Measurements from ENCODE around the gene TMEM151B. TPM values are rescaled to one million over a fixed set of nuclear protein-coding genes. Genes with fewer than 3 reads are reported as not detected.
A peak's percentile ranks its signal among the peaks of the same experiment; 100 is the strongest.

Gene TMEM151B
- total RNA-seq, 2 experiments from 2014 or later, result 0.09 TPM; not detected in 1

DNA sequence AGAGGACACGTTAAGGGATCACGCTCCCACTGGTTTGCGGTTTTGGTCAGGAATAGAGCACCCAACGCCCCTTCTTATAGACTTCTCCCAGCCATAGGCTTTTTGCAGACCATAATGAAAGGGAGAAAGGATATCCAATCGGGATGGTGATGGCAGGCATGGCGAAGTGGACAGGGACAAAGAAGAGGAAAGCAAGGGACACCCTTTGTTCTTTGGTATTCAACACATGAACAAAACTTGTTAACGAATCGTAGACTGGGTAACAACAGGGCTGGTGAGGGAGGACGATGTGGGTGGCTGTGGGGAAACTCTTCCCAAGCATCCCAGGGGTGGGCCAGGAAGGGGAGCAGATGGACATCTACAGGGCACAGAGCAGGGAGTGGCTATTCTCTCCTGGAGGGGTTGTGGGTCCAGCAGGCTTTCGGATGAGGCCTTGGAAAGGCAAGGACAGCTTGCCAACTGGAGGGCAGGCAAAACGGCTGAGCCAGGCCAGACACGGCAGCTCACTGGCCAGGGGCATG is 24.8 kb upstream of the TMEM151B start:
- intact Hi-C loops (cut with DNase I, micrococcal nuclease), result loop anchor here (5.0 to 10.0 kb wide), 4 partner anchors 473 to 1129 kb away; partner anchors contain the start of genes POLH (in 1 of the 2), POLR1C (in 1 of the 2), SUPT3H (in 1 of the 2) and VEGFA (in 1 of the 2)
- ChIA-PET POLR2A (interaction anchor here (3.6 to 5.0 kb wide), 2 partner anchors 11 to 22 kb away, joined by 55 to 70 read pairs; partner anchors contain the start of genes SLC29A1 and SLC35B2), CTCF (interaction anchor here (1.2 to 4.9 kb wide), 5 partner anchors 8 to 88 kb away, joined by 4 to 40 read pairs (median 5); partner anchors contain the start of genes SLC29A1 and SLC35B2)
- peaks cover 31% of the 10 kb centered on the region for H3K4me1 Mint-ChIP-seq
- no peaks in the 10 kb centered on the region for H3K27me3 Mint-ChIP-seq
- no peak for ATAC-seq
- DNase-seq, result no peak
- H3K9me3 Mint-ChIP-seq (ENCODE audit: low read depth), result no peaks in the 10 kb centered on the region
- H3K36me3 Mint-ChIP-seq (ENCODE audit: low read depth), result peaks cover 37% of the 10 kb centered on the region
- H3K27ac Mint-ChIP-seq, result peak overlapping the region; percentile 99
- peak overlapping the region; percentile 97 for H3K4me3 Mint-ChIP-seq

DNA sequence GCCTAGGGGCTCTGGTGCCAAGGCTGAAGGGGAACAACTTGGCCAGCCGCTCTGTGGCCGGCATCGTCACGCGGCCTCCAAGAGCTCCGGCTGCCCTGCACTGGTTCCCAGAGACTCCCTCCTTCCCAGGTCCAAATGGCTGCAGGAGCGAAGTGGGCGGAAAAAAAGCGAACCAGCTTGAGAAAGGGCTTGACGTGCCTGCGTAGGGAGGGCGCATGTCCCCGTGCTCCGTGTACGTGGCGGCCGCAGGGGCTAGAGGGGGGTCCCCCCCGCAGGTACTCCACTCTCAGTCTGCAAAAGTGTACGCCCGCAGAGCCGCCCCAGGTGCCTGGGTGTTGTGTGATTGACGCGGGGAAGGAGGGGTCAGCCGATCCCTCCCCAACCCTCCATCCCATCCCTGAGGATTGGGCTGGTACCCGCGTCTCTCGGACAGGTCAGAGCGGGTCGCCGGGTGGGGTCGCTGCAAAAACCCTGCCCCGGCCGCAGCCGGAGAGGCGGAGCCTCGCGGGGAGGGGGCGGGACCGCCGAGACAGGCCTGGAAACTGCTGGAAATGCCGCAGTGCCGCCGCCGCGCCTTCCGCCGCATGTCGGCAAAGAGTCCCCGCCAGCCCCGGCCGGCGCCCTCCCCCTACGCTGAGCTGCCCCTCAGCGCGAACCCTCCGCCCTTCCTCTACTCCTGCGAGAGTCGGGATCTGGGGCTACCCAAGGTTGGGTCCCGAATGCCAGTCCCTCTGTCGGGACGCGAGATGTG is 24.2 kb upstream of the TMEM151B start:
- Mint-ChIP-seq H3K9me3 (ENCODE audit: low read depth) (no peaks in the 10 kb centered on the region), H3K27me3 (no peaks in the 10 kb centered on the region), H3K4me3 (peak overlapping the region; percentile 97), H3K36me3 (ENCODE audit: low read depth) (peaks cover 43% of the 10 kb centered on the region), H3K4me1 (peaks cover 37% of the 10 kb centered on the region), H3K27ac (peak overlapping the region; percentile 99)
- peak; percentile 92 for DNase-seq
- peak; percentile 47 for ATAC-seq
- POLR2A ChIA-PET, result interaction anchor here (0.6 to 5.0 kb wide), 16 partner anchors 8 to 617 kb away, joined by 3 to 70 read pairs (median 6); partner anchors contain the start of genes CAPN11, CDC5L, GTPBP2 and SLC29A1
- CTCF ChIA-PET, result interaction anchor here (1.1 to 4.9 kb wide), 8 partner anchors 9 to 89 kb away, joined by 3 to 40 read pairs (median 6); partner anchors contain the start of genes SLC29A1 and SLC35B2
- intact Hi-C loops (cut with DNase I, micrococcal nuclease), result loop anchor here (1.0 to 10.0 kb wide), 13 partner anchors 8 to 1129 kb away; partner anchors contain the start of genes MRPL14 (in 2 of the 2), TMEM63B (in 2 of the 2), VEGFA (in 2 of the 2) and GTPBP2 (in 1 of the 2)

DNA sequence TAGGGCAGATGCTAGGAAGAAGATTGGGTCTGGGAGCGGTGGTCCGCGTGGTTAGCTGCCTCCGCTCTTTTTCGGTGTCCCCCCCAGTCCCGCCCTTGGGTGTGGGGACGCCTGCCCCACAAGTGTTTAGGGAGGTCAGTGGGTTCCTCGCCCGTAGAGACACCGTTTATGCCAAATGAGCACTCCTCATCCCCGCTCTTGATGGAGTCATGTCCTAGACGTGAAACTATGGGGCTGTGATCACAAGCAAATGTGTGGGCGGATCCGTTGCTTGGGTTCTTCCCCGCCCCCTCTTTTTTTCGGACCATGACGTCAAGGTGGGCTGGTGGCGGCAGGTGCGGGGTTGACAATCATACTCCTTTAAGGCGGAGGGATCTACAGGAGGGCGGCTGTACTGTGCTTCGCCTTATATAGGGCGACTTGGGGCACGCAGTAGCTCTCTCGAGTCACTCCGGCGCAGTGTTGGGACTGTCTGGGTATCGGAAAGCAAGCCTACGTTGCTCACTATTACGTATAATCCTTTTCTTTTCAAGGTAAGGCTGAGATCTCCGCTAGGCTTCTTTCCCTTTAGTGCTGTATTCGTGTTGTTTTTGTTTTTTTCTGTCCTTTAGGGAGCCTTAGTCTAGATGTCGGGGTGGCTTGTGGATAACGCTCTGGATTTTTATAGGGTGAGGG is 23.4 kb upstream of the TMEM151B start, which contains the start of gene HSP90AB1:
HSP90AB1 (plus strand) TSS at position 439 of the 675 bp plus-strand sequence. CDS start 1,529 bp downstream, outside the sequence.
- H3K9me3 Mint-ChIP-seq (ENCODE audit: low read depth), result no peaks in the 10 kb centered on the region
- H3K27ac Mint-ChIP-seq, result peak within 1 kb of the TSS; percentile 99
- intact Hi-C loops (cut with DNase I, micrococcal nuclease), result loop anchor here (1.0 to 10.0 kb wide), 16 partner anchors 8 to 1128 kb away; partner anchors contain the start of genes MRPL14 (in 2 of the 2), NFKBIE (in 2 of the 2), SLC35B2 (in 2 of the 2) and TMEM63B (in 2 of the 2)
- CTCF ChIA-PET, result interaction anchor here (0.6 to 4.9 kb wide), 8 partner anchors 9 to 473 kb away, joined by 3 to 40 read pairs (median 5); partner anchors contain the start of gene SLC35B2
- H3K36me3 Mint-ChIP-seq (ENCODE audit: low read depth), result peaks cover 50% of the 10 kb centered on the region
- peak within 1 kb of the TSS; percentile 97 for H3K4me3 Mint-ChIP-seq
- H3K27me3 Mint-ChIP-seq, result no peaks in the 10 kb centered on the region
- H3K4me1 Mint-ChIP-seq, result peaks cover 44% of the 10 kb centered on the region
- peak; percentile 86 for ATAC-seq
- peak; percentile 98 for DNase-seq
- POLR2A ChIA-PET, result interaction anchor here (0.6 to 5.0 kb wide), 16 partner anchors 9 to 617 kb away, joined by 3 to 70 read pairs (median 6); partner anchors contain the start of genes CAPN11, CDC5L, GTPBP2 and SLC29A1

DNA sequence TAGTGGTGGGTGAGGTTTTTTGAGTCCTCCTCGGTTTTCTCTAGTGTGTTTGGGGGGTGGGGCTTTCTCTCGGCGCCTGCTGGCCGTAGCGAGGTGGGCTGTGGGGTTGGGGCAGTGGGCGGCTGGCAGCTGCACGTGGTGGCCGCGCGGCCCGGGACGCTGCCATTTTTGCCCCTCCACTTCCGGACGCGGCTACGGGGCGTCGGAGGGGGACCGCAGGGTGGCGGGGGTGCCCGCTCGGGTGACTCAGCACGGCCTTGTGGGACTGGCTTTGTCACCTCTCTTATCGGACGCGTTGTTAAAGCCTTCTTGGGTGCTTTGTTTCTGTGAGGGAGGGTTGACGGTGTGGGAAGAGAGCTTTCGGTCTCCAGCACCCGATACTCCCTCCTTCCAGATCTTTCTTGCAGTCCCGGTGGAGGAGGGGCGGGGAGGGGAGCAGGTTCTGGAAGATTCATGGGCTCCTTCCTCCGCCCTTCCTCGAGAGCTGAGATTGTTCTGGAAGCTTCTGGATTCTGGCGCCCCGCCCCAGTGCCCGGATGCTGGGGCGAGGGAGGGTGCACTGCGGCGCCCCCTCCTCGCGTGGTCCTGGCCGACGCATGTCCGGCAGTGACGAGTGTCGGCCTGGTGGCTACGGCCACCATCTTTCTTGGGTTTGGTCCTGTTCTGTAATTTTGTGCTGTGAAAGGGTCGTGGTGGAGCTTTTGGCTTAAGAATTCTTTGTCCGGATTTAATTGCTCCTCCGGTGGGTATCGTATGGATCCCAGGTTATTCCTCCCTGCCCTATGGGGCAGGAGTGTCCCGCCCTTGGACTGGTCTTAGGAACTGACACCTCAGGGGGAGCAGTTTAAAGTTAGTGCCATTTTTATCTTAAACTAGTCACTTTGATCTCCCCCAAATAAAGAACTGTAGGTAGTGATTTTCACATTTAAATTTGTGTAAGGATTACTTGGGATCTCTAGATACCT is 22.6 kb upstream of the TMEM151B start:
- Mint-ChIP-seq H3K27me3 (no peaks in the 10 kb centered on the region), H3K9me3 (ENCODE audit: low read depth) (no peaks in the 10 kb centered on the region), H3K4me1 (peaks cover 44% of the 10 kb centered on the region), H3K36me3 (ENCODE audit: low read depth) (peaks cover 59% of the 10 kb centered on the region), H3K27ac (peak overlapping the region; percentile 99), H3K4me3 (peak overlapping the region; percentile 97)
- ATAC-seq, result peak; percentile 52
- intact Hi-C loops (cut with DNase I, micrococcal nuclease), result loop anchor here (1.0 to 10.0 kb wide), 11 partner anchors 10 to 1127 kb away; partner anchors contain the start of genes SLC35B2 (in 2 of the 2), VEGFA (in 2 of the 2), CDC5L (in 1 of the 2) and MRPL14 (in 1 of the 2)
- POLR2A ChIA-PET, result interaction anchor here (0.6 to 5.0 kb wide), 13 partner anchors 9 to 1195 kb away, joined by 3 to 70 read pairs (median 8); partner anchors contain the start of genes CDC5L, GTPBP2, SLC29A1 and SLC35B2
- CTCF ChIA-PET, result interaction anchor here (0.6 to 4.9 kb wide), 7 partner anchors 9 to 474 kb away, joined by 3 to 40 read pairs (median 4); partner anchors contain the start of gene SLC35B2
- peak; percentile 94 for DNase-seq

DNA sequence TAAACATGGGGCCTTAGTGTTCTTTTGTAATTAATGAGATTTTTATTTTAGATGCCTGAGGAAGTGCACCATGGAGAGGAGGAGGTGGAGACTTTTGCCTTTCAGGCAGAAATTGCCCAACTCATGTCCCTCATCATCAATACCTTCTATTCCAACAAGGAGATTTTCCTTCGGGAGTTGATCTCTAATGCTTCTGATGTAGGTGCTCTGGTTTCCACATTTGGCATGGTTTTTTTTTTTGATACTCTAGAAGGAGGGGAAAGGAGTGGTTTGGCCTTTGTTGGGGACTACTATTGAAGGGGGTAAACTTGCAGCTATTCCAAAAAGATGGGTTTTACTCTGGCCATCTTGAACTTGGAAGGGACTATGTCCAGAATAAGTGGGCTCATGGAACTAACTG is 21.7 kb upstream of the TMEM151B start:
- ATAC-seq, result no peak
- no peak for DNase-seq
- peaks cover 68% of the 10 kb centered on the region for H3K36me3 Mint-ChIP-seq (ENCODE audit: low read depth)
- peak overlapping the region; percentile 99 for H3K27ac Mint-ChIP-seq
- POLR2A ChIA-PET, result interaction anchor here (1.1 to 5.0 kb wide), 3 partner anchors 8 to 25 kb away, joined by 5 to 70 read pairs (median 55); partner anchors contain the start of genes SLC29A1 and SLC35B2
- H3K4me1 Mint-ChIP-seq, result peaks cover 53% of the 10 kb centered on the region
- H3K27me3 Mint-ChIP-seq, result no peaks in the 10 kb centered on the region
- H3K9me3 Mint-ChIP-seq (ENCODE audit: low read depth), result no peaks in the 10 kb centered on the region
- CTCF ChIA-PET, result interaction anchor here (0.7 to 4.9 kb wide), 3 partner anchors 8 to 76 kb away, joined by 3 to 40 read pairs (median 3); partner anchors contain the start of gene SLC35B2
- intact Hi-C loops (cut with DNase I, micrococcal nuclease), result loop anchor here (5.0 to 10.0 kb wide), 4 partner anchors 476 to 1126 kb away; partner anchors contain the start of genes POLH (in 1 of the 2), POLR1C (in 1 of the 2), SUPT3H (in 1 of the 2) and VEGFA (in 1 of the 2)
- H3K4me3 Mint-ChIP-seq, result peak overlapping the region; percentile 97

DNA sequence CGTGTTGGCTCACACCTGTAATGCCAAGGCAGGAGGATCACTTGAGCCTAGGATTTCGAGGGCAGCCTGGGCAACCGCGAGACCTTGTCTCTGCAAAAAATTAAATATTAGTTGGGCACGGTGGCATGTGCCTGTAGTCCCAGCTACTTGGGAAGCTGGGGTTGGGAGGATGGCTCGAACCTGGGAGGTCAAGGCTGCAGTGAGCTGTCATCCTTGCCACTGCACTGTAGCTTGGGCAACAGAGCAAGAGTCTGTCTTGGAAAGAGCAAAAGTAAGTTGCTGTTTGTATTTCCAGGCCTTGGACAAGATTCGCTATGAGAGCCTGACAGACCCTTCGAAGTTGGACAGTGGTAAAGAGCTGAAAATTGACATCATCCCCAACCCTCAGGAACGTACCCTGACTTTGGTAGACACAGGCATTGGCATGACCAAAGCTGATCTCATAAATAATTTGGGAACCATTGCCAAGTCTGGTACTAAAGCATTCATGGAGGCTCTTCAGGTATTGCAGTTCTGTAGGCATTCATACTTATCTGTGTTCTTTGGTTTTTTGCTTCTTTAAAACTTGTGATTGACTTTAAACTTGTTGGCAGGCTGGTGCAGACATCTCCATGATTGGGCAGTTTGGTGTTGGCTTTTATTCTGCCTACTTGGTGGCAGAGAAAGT is 21.0 kb upstream of the TMEM151B start:
- DNase-seq (no peak), ATAC-seq (no peak)
- intact Hi-C loops (cut with DNase I, micrococcal nuclease), result loop anchor here (5.0 to 10.0 kb wide), 4 partner anchors 477 to 1126 kb away; partner anchors contain the start of genes POLH (in 1 of the 2), POLR1C (in 1 of the 2), SUPT3H (in 1 of the 2) and VEGFA (in 1 of the 2)
- ChIA-PET CTCF (interaction anchor here (0.7 to 4.9 kb wide), 2 partner anchors 7 to 29 kb away, joined by 3 to 40 read pairs; partner anchors contain the start of gene SLC35B2), POLR2A (interaction anchor here (0.6 to 1.1 kb wide), 3 partner anchors 15 to 822 kb away, joined by 4 to 5 read pairs (median 5); partner anchors contain the start of gene ABCC10)
- Mint-ChIP-seq H3K27me3 (no peaks in the 10 kb centered on the region), H3K9me3 (ENCODE audit: low read depth) (no peaks in the 10 kb centered on the region), H3K36me3 (ENCODE audit: low read depth) (peaks cover 73% of the 10 kb centered on the region), H3K4me3 (peak overlapping the region; percentile 97), H3K4me1 (peaks cover 56% of the 10 kb centered on the region), H3K27ac (peak overlapping the region; percentile 99)

DNA sequence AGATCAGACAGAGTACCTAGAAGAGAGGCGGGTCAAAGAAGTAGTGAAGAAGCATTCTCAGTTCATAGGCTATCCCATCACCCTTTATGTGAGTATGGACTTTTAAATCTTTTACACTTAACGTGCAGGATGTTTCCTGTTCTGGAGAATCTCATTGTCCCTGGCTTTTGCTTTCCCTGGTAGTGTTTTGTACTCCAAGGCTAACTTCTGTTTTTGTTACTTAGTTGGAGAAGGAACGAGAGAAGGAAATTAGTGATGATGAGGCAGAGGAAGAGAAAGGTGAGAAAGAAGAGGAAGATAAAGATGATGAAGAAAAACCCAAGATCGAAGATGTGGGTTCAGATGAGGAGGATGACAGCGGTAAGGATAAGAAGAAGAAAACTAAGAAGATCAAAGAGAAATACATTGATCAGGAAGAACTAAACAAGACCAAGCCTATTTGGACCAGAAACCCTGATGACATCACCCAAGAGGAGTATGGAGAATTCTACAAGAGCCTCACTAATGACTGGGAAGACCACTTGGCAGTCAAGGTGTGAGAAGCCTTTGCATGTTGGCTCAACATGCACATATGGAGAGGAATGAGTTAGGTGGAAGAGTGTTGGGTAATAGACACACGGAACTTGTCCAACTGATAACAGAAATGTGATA is 20.1 kb upstream of the TMEM151B start:
- H3K27ac Mint-ChIP-seq, result peak overlapping the region; percentile 99
- ATAC-seq, result no peak
- intact Hi-C loops (cut with DNase I, micrococcal nuclease), result no loop called here
- ChIA-PET CTCF (interaction anchor here (2.1 kb wide), 1 partner anchor 78 kb away, joined by 10 read pairs; no protein-coding TSS in a partner anchor), POLR2A (no interaction called here)
- no peaks in the 10 kb centered on the region for H3K27me3 Mint-ChIP-seq
- peaks cover 82% of the 10 kb centered on the region for H3K36me3 Mint-ChIP-seq (ENCODE audit: low read depth)
- peaks cover 62% of the 10 kb centered on the region for H3K4me1 Mint-ChIP-seq
- H3K9me3 Mint-ChIP-seq (ENCODE audit: low read depth), result no peaks in the 10 kb centered on the region
- H3K4me3 Mint-ChIP-seq, result peak overlapping the region; percentile 97
- no peak for DNase-seq

DNA sequence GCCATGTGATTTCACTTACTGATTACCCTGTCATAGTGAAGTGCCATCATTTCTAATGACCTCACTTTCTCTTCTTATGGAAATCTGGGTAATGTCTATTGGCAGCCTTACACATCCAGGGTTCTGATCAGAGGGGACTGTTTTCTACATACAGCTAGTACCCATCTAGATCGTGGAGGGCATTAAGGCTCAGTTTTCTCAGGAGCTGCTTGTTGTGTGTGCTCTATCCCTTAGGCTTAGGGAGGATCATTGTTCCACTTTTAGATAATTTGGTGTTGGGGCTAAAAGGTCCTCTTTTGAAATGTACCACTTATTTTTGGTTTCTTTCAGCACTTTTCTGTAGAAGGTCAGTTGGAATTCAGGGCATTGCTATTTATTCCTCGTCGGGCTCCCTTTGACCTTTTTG is 19.5 kb upstream of the TMEM151B start:
- ChIA-PET CTCF (interaction anchor here (1.3 to 2.1 kb wide), 3 partner anchors 15 to 79 kb away, joined by 4 to 10 read pairs (median 6); no protein-coding TSS in a partner anchor), POLR2A (interaction anchor here (0.5 to 0.6 kb wide), 2 partner anchors 56 to 1069 kb away, joined by 3 read pairs; partner anchors contain the start of gene CUL9)
- Mint-ChIP-seq H3K4me1 (peaks cover 62% of the 10 kb centered on the region), H3K9me3 (ENCODE audit: low read depth) (no peaks in the 10 kb centered on the region), H3K36me3 (ENCODE audit: low read depth) (peaks cover 82% of the 10 kb centered on the region), H3K27me3 (no peaks in the 10 kb centered on the region), H3K27ac (peak overlapping the region; percentile 99), H3K4me3 (peak overlapping the region; percentile 97)
- DNase-seq (no peak), ATAC-seq (no peak)
- intact Hi-C loops (cut with DNase I, micrococcal nuclease), result no loop called here
